HL-60 (cell line): ENCODE data around the gene POLR2L.

Experiments
- DNase-seq, 2 experiments: peaks; one replicate each; pipeline ENCODE4 v3.0.0-alpha.2; 2010 to 2020; ENCODE audit warnings: low read depth in 1 of 2, low spot score in 1 of 2
- H3K27ac ChIP-seq: fragments of 250-450 bp; sonication (Bioruptor Pico); replicated peaks from 2 replicates; pipeline ENCODE4 v1.5.1; 2020; ENCODE audit warnings: mild to moderate bottlenecking, moderate library complexity
- H3K27me3 ChIP-seq: fragments of 250-450 bp; sonication (Bioruptor Pico); 2 replicates; pipeline ENCODE4 v1.5.1; 2021; ENCODE audit warnings: mild to moderate bottlenecking, moderate library complexity; ENCODE audit not compliant: insufficient read depth, poor library complexity, severe bottlenecking
- H3K4me3 ChIP-seq: replicated peaks from 2 replicates; pipeline ENCODE4 v1.5.1; 2011; ENCODE audit warnings: mild to moderate bottlenecking, control low read depth, low read length; ENCODE audit not compliant: insufficient read depth
- CTCF ChIP-seq: IDR thresholded peaks from one replicate; pipeline ENCODE4 v1.5.1; 2011; ENCODE audit warnings: low read length, control low read depth, inconsistent platforms; ENCODE audit not compliant: insufficient read depth
- GABPA ChIP-seq: IDR thresholded peaks from 2 replicates; pipeline ENCODE4 v1.6.1; 2012; ENCODE audit warnings: low read depth
- POLR2AphosphoS5 ChIP-seq: IDR thresholded peaks from 2 replicates; pipeline ENCODE4 v1.6.1; 2012; ENCODE audit warnings: low read depth
- REST ChIP-seq: IDR thresholded peaks from 2 replicates; pipeline ENCODE4 v1.6.1; 2012; ENCODE audit warnings: low read depth; ENCODE audit not compliant: insufficient replicate concordance
- SPI1 ChIP-seq: IDR thresholded peaks from 2 replicates; pipeline ENCODE4 v1.6.1; 2012; ENCODE audit warnings: low read depth, mild to moderate bottlenecking, borderline replicate concordance

POLR2L gene

GRCh38 chr11:882596-882995 is 40.3 kb upstream of the POLR2L start:
- DNase-seq = no peak
- Histone ChIP-seq H3K27ac (no peak overlapping the region), H3K4me3 (no peak overlapping the region), H3K27me3 (no peaks in the 10 kb centered on the region)
- TF ChIP-seq POLR2AphosphoS5 (no peak), REST (no peak), GABPA (no peak), CTCF (no peak), SPI1 (no peak)

- H3K27me3 ChIP-seq = no peaks in the 10 kb centered on the region
- TF ChIP-seq POLR2AphosphoS5 (no peak), REST (no peak), CTCF (no peak), SPI1 (no peak), GABPA (no peak)
- no peak overlapping the region for H3K27ac ChIP-seq
- no peak for DNase-seq
- no peak overlapping the region for H3K4me3 ChIP-seq
Observed at GRCh38 chr11:880447-880846, 38.1 kb upstream of the POLR2L start.

- H3K4me3 ChIP-seq = no peak overlapping the region
- DNase-seq = peak; percentile 7 to 16
- TF ChIP-seq CTCF (no peak), REST (no peak), POLR2AphosphoS5 (no peak), GABPA (no peak), SPI1 (no peak)
- no peaks in the 10 kb centered on the region for H3K27me3 ChIP-seq
- H3K27ac ChIP-seq = no peak overlapping the region
Observed at GRCh38 chr11:877565-877964, 35.2 kb upstream of the POLR2L start.
